ENCODE data around the gene ABCB9. TPM values are rescaled to one million over a fixed set of nuclear protein-coding genes. Genes with fewer than 3 reads are reported as not detected.

The ABCB9 gene
- total RNA-seq, 1 donor from 2014 or later, result 10.7 TPM

GRCh38 chr12:122964439-122965257 lies 1.6 kb downstream of the ABCB9 start:
- DNase-seq (ENCODE audit: low read depth, low spot score), result no peak

DNA sequence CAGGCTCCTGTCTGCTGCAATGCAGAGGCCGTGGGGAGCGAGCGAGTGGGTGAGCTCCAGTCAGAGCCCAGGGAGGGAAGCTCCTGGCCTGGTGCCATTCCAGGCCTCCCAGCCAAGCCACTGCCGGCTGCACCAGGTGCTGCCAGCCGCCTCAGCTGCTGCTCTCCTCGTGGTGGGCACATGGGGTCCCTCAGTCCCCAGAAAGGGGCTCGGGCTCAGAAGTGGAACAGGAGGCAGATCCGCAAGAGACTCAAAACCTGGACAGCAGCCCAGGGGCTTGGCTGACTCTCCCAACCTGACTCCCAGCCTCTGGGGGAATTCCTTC lies 2.4 kb downstream of the ABCB9 start:
- no peak for DNase-seq (ENCODE audit: low read depth, low spot score)

- DNase-seq (ENCODE audit: low read depth, low spot score), result no peak
These were observed 4.5 kb downstream of the ABCB9 start for GRCh38 chr12:122961531-122962329.

DNA sequence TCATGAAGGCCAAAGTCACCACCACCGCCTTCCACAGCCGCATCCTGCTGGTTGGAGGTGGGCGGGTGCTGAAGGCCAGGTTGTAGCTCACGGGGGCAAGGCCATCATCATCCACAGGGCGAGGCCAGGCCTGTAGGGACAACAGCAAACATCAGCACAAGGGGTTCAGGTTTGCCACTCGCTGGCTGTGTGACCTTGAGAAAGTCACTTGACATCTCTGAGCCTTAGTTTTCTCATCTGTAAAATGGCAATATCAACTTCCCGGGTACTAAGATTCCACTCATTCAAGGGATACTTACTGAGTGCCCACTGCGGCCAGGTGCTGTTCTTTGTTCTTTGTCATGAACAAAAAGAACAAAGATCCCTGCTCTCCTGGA lies 6.1 kb downstream of the ABCB9 start:
- no peak for DNase-seq (ENCODE audit: low read depth, low spot score)

- DNase-seq (ENCODE audit: low read depth, low spot score), result no peak
These were observed 6.6 kb downstream of the ABCB9 start for GRCh38 chr12:122959566-122960192.

DNA sequence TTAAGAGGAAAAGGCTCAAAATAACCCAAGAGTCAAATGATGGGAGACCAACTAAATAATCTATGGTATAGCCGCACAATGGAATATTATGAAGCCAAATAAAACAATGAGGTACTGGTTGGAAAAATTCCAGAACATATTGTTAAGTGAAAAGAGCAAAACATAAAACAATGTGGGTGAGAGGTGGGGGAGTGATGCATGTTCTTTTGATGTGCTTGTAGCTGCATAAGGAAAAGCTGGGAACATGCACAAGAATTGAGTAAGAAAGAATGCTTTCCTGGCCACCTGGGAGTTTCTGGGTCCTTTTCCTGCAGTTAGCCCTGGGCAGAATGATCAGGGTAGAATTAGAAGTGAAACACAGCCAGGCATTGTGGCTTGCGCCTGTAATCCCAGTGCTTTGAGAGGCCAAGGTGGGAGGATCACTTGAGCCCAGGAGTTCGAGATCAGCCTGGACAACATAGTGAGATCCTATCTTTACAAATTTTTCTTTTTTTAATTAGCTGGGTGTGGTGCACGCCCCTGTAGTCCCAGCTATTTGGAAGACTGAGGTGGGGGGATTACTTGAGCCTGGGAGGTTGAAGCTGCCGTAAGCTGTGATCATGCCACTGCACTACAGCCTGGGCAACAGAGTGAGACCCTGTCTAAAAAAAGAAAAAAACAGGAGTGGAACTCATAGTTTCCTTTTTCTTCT lies 7.9 kb downstream of the ABCB9 start:
- DNase-seq (ENCODE audit: low read depth, low spot score), result peak; percentile 97

DNA sequence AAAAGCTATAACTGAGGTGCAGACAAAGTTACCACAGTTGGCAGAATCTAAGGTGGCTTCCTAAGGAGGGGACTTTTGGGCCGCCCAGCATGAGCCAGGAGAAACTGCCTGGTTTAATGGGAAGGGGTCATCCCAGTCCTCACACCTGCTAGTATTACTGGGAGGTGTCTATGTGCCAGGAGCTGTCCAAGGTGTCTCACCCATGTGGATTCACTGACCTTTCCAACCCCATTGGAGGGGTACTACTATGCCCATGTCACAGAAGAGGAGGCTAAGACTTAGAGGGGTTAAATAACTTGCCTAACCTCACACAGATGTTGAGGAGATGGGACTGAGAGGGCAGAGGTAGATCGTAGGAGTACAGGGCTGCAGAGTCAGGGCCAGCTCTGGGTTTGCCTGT lies 10.2 kb downstream of the ABCB9 start:
- no peak for DNase-seq (ENCODE audit: low read depth, low spot score)

DNA sequence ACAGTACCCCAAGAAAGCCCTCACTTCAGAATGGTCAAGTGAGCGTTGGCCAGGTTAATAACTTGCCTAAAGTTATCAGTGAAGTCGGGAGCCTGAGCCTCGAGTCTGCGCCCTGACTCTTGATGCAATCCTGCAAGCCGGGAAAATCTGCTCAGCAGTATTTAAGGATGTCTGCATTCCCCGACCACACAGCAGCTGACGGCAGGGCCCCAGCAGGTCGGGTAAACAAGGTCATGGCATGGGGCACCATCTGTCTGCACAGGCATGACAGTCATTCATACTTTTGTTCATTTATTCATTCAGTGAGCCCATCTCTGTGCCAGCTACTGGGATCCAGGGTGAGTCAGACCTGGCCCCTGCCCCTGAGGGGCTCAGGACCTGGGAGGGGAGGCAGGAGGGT lies 11.1 kb downstream of the ABCB9 start:
- no peak for DNase-seq (ENCODE audit: low read depth, low spot score)

- DNase-seq (ENCODE audit: low read depth, low spot score), result no peak
These were observed 14.0 kb downstream of the ABCB9 start for GRCh38 chr12:122951979-122952892.

GRCh38 chr12:122951406-122951805 lies 14.9 kb downstream of the ABCB9 start:
- DNase-seq (ENCODE audit: low read depth, low spot score), result no peak

GRCh38 chr12:122949816-122950675 lies 16.2 kb downstream of the ABCB9 start:
- DNase-seq (ENCODE audit: low read depth, low spot score), result no peak

DNA sequence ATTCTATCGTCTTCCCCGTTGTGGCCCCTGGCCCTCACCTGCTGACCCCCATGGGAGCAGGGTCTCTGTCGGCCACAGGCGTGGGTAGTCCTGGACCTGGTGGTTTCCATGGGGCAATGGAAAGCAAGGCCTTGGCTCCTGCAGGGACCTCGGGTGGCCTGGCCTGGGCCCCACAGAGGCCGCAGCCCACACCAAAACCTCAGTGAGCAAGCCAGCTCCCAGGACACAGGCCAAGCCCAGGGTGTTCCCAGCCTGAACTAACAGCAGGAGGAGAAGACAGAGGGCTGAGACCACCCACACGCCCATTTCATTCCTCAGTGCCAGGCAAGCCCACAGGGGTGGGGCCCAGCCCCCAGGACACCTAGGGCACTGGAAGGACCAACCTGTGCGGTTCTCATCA lies 16.9 kb downstream of the ABCB9 start:
- no peak for DNase-seq (ENCODE audit: low read depth, low spot score)

DNA sequence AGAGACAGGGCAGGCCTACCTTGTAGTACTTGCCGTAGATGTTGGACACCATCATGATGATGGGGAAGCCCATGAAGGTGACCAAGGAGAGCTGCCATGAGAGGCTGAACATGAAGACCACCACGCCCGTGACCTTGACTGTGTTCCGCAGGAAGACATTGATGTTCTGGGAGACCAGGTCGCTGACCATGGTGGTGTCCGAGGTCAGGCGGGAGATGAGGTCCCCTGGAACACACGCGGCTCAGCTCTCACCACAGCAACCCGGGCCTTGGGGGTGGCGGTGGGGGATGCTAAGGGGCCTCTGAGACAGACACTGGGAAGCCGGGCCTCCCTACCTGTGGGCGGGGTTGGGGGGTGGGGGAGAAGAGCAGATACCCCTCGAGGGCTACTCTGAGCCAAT lies 17.7 kb downstream of the ABCB9 start:
- DNase-seq (ENCODE audit: low read depth, low spot score), result no peak

- no peak for DNase-seq (ENCODE audit: low read depth, low spot score)
These were observed 18.9 kb downstream of the ABCB9 start for GRCh38 chr12:122947352-122947792.

DNA sequence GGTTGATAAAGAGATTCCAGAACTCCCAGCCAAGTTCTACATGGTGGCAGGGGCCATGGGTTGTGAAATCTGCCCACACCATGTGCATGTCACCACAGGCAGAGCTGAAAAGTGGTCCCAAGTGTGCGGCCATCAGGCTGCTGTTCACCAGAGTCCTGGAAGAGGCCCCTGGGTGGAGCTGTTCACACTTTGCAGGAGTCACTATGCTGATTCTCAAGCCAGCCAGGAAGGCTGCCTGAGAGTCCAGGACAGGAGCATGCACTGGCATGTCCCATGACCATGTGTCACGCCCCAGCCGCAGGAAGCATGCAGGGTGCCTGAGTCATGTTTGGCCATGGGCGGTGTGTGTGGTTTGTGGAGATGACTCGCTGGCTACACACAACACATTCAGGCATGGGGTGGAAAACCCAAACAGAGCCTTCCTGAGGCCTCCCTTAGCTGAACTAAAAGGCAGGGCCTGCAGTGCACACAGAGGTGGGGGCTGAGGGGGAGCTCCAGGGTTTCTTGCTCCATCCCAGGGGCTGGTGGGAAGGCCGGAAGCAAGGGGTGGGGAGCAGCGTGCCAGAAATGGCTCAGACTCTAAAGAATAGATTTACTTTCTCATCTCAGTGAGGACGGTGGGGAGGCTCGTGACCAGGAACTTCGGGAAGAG lies 19.4 kb downstream of the ABCB9 start:
- DNase-seq (ENCODE audit: low read depth, low spot score), result peak; percentile 96

DNA sequence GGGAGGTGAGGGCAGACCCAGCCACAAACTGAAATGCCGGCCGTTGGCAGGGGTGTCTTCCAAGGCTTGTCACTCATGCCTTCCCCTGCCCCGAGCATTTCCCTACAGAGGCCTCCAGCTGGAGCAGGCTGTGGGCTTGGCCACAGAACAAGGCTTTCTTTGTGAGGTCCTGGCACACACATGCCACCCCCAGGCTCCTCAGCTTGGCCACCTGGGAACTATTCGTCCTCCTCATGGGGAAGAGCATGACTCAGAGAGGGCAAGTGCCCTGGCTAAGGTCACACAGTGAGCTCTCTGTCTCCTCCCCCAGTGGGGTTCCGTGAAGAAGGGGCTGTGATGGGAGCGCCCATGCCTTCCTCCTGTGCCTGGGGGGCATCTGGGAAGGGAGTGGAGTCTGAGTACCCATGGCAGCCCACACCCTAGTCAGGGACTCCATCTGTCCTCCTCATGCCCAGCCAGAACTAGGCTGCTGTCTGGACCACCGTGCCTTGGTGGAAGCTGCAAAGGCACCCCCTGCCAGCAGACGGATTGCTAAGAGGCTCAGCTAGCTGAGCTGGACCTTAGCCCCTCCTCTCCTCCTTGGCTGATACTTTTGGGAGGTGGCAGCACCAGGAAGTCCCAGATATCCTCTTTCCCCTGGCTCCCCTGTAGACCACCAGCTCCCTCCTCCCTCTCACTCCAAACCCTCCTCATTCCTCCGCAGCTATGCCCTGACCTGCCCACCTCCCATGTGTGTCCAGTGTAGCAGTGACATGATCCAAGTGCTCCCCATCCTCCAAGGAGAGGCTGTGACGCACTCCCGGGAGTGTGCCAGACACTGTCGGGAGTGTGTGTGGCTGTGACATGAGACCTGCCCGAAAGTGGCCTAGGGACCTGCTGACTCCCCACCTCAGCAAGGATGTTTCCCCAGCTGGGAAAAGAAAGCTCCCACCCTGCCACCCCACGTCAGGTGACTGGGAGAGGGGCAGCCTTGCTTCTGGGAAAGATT lies 21.4 kb downstream of the ABCB9 start:
- no peak for DNase-seq (ENCODE audit: low read depth, low spot score)

DNA sequence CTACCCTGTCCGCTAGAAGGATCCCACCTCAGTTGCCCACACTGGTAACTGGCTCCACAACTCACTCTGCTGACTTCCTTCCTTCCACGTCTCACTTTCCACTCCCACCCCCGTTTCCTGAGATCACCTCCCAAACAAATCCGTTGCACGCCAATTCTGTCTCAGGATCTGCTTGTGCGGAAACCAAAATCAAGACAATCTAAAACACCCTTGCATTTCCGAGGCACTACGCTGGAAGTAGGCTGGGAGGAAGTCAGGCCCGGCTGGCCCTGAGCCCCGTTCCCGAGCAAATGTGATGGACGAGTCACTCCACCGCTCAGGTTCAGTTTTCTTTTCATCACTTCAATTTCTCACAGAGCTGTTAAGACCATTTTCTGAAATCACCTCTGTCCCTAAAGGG lies 23.1 kb downstream of the ABCB9 start:
- no peak for DNase-seq (ENCODE audit: low read depth, low spot score)

- DNase-seq (ENCODE audit: low read depth, low spot score), result no peak
These were observed 23.6 kb downstream of the ABCB9 start for GRCh38 chr12:122942637-122943036.
